Cardiac muscle cell (in vitro differentiated cells and primary cell): Measurements from ENCODE around the gene PRM2. TPM values are rescaled to one million over a fixed set of nuclear protein-coding genes. Genes with fewer than 3 reads are reported as not detected.

Experiments used
- DNase-seq, 2 donors: peaks; one replicate each; pipeline versions ENCODE4 v3.0.0 to v3.0.0-alpha.2; 2010 to 2017; ENCODE audit warnings: low read depth in 1 of 2, low spot score in 1 of 2
- H3K27ac ChIP-seq: fragments of 200-600 bp; sonication (generic); 2 replicates; pipeline ENCODE4 v1.5.1; 2016
- H3K27me3 ChIP-seq: fragments of 200-600 bp; sonication (generic); 2 replicates; pipeline ENCODE4 v1.6.0; 2016; ENCODE audit warnings: control low read depth
- H3K36me3 ChIP-seq: fragments of 200-600 bp; sonication (generic); 2 replicates; pipeline ENCODE4 v1.5.1; 2016; ENCODE audit warnings: control low read depth
- H3K4me1 ChIP-seq: fragments of 200-600 bp; sonication (generic); 2 replicates; pipeline ENCODE4 v1.8.1; 2017; ENCODE audit warnings: low read depth, mild to moderate bottlenecking, mixed run types
- H3K4me3 ChIP-seq: fragments of 200-600 bp; sonication (generic); 2 replicates; pipeline ENCODE4 v1.5.1; 2016; ENCODE audit warnings: mild to moderate bottlenecking
- H3K9me3 ChIP-seq: fragments of 200-600 bp; sonication (generic); 2 replicates; pipeline ENCODE4 v1.5.1; 2017; ENCODE audit warnings: low read depth, mild to moderate bottlenecking, control low read depth
- CTCF ChIP-seq: IDR thresholded peaks from 2 replicates; pipeline ENCODE4 v1.5.1; 2012; ENCODE audit warnings: low read depth, mild to moderate bottlenecking, low read length
- polyA plus RNA-seq: library from polyadenylated mRNA; unstranded; fragments of >200 nt; fragmentation: Nextera tagmentation; extraction: Ambion mirVana; gene quantifications from 2 replicates; pipeline ENCODE4 v1.2.1, GENCODE V29; 2016
- total RNA-seq: library from RNA; depleted of rRNA; stranded (reverse); fragments of >200 nt; gene quantifications from 2 replicates; pipeline ENCODE4 v1.2.3, GENCODE V29; 2016

Gene PRM2
- total and polyA plus RNA-seq, 2 experiments from 2014 or later = 0.42 TPM; not detected in 1

GRCh38 chr16:11309895-11310633, 33.8 kb upstream of the PRM2 start:
- no peaks in the 10 kb centered on the region for H3K4me1 ChIP-seq

DNA sequence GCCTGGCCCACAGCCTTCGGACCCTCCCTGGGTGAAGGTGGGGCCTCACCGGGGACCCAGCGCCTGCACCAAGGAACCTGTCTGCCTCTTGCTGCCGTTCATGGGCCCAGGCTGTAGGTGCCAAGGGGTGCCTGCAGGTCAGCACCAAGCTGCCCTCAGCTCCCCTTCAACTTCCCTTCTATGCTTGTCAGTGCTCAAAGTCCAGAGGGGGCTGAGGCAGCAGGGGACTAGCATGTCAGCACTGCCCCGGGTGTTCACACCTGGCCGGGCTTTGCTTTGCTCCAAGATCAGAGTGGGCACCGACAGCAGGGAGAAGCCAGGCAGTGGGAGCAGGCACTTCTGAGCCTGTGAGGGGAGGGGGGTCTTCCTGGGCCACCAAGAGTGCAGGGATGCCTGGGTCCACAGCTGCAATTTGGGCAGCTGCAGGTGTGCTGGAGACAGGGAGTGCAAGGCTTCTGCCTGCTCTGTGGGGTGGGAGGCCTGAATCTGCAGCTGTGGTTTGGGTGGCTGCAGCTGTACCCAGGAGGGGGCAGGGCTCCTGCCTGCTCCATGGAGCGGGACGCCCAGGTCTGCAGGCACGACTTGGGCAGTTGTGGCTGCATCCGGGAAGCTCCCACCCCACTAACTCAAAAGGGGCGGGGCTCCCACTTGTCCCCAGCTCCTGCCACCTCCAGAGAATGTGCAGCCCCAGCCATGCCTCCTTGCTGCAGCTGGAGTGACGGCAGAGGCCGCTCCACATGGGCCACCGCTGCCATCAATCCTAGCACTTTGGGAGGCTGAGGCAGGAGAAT, 32.4 kb upstream of the PRM2 start:
- Histone ChIP-seq H3K27ac (no peak overlapping the region), H3K4me3 (no peak overlapping the region), H3K27me3 (no peaks in the 10 kb centered on the region), H3K4me1 (no peaks in the 10 kb centered on the region), H3K36me3 (no peaks in the 10 kb centered on the region), H3K9me3 (no peaks in the 10 kb centered on the region)
- no peak for DNase-seq
- no peak for TF ChIP-seq CTCF

More at GRCh38 chr16:11309895-11310633, 33.8 kb upstream of the PRM2 start:
- Histone ChIP-seq H3K36me3 (no peaks in the 10 kb centered on the region), H3K9me3 (no peaks in the 10 kb centered on the region), H3K27ac (no peak overlapping the region), H3K4me3 (no peak overlapping the region), H3K27me3 (no peaks in the 10 kb centered on the region)
- TF ChIP-seq CTCF = no peak
- no peak for DNase-seq

- Histone ChIP-seq H3K27me3 (no peaks in the 10 kb centered on the region), H3K4me3 (no peak overlapping the region), H3K36me3 (no peaks in the 10 kb centered on the region), H3K9me3 (no peaks in the 10 kb centered on the region), H3K27ac (no peak overlapping the region), H3K4me1 (peaks cover 7% of the 10 kb centered on the region)
- TF ChIP-seq CTCF = no peak
- no peak for DNase-seq
Observed at GRCh38 chr16:11307639-11308492, 31.6 kb upstream of the PRM2 start.

DNA sequence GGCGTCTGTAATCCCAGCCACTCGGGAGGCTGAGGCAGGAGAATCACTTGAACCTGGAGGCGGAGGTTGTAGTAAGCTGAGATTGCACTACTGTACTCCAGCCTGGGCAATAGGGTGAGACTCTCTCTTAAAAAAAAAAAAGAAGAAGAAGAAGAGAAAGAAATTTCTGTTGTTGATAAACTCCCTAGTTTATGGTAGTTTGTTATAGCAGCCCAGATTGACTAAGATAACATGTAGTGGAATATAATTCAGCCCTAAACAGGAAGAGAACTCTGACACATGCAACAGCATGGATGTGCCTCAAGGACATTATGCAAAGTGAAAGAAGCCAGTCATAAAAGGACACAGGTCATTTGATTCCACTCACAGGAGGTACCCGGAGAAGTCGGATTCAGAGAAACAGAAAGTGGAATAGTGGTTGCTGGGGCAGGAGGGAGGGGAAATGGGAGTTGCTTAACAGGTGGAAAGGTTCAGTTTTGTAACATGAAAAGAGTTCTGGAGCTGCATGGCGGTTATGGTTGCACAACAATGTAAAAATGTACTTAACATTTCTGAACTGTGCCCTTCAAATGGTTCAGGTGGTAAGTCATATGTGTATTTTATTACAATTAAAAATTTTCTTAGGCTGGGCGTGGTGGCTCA, 30.8 kb upstream of the PRM2 start:
- Histone ChIP-seq H3K4me1 (peaks cover 8% of the 10 kb centered on the region), H3K4me3 (no peak overlapping the region), H3K27me3 (no peaks in the 10 kb centered on the region), H3K27ac (no peak overlapping the region), H3K36me3 (no peaks in the 10 kb centered on the region), H3K9me3 (no peaks in the 10 kb centered on the region)
- TF ChIP-seq CTCF = no peak
- no peak for DNase-seq

DNA sequence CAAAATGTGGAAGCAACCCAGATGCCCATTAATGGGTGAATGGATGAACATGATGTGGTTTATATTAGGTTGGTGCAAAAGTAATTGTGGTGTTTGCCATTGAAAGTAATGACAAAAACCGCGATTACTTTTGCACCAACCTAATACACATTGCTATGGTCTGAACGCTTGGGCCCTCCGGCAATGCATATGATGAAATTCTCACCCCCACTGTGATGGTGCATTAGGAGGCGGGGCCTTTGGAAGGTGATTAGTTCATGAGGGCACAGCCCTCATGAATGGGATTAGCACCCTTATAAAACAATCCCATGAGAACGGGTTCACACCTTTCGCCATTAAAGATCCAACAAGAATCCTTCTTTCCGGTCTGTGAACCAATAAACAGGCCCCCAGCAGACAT, 30.1 kb upstream of the PRM2 start:
- H3K9me3 ChIP-seq = no peaks in the 10 kb centered on the region
- no peak for TF ChIP-seq CTCF
- H3K36me3 ChIP-seq = no peaks in the 10 kb centered on the region
- no peak overlapping the region for H3K27ac ChIP-seq
- no peak for DNase-seq
- no peaks in the 10 kb centered on the region for H3K27me3 ChIP-seq
- peaks cover 8% of the 10 kb centered on the region for H3K4me1 ChIP-seq
- H3K4me3 ChIP-seq = no peak overlapping the region
